Trophoblast cell (in vitro differentiated cells and primary cell): ENCODE data around the gene CERK.
A peak's percentile ranks its signal among the peaks of the same experiment; 100 is the strongest.

Experiments used
- DNase-seq, 2 donors: peaks; one replicate each; pipeline ENCODE4 v3.0.0-alpha.2; 2016
- H2AFZ ChIP-seq: 2 replicates; pipeline ENCODE4 v1.6.1; 2013; ENCODE audit warnings: low read length, moderate library complexity, mild to moderate bottlenecking; ENCODE audit not compliant: insufficient read depth, poor library complexity
- H2AK5ac ChIP-seq: 2 replicates; pipeline ENCODE4 v1.6.1; 2013; ENCODE audit warnings: mild to moderate bottlenecking, low read length
- H2BK120ac ChIP-seq: 2 replicates; pipeline ENCODE4 v1.6.1; 2013; ENCODE audit warnings: low read length, mild to moderate bottlenecking, moderate library complexity; ENCODE audit not compliant: insufficient read depth, poor library complexity
- H2BK12ac ChIP-seq: 2 replicates; pipeline ENCODE4 v1.6.1; 2013; ENCODE audit warnings: mild to moderate bottlenecking, low read length, moderate library complexity
- H2BK5ac ChIP-seq: 2 replicates; pipeline ENCODE4 v1.6.1; 2013; ENCODE audit warnings: low read length, low read depth, moderate library complexity, mild to moderate bottlenecking; ENCODE audit not compliant: poor library complexity
- H3K14ac ChIP-seq: 2 replicates; pipeline ENCODE4 v1.6.1; 2013; ENCODE audit warnings: mild to moderate bottlenecking, low read length
- H3K18ac ChIP-seq: 2 replicates; pipeline ENCODE4 v1.6.1; 2013; ENCODE audit warnings: mild to moderate bottlenecking, low read length
- H3K23ac ChIP-seq: 2 replicates; pipeline ENCODE4 v1.6.1; 2013; ENCODE audit warnings: low read length
- H3K27ac ChIP-seq: 2 replicates; pipeline ENCODE4 v1.5.1; 2013; ENCODE audit warnings: low read depth, mild to moderate bottlenecking, inconsistent platforms, low read length, moderate library complexity
- H3K27me3 ChIP-seq: 2 replicates; pipeline ENCODE4 v1.6.1; 2013; ENCODE audit warnings: inconsistent platforms, mild to moderate bottlenecking, low read length, moderate library complexity; ENCODE audit not compliant: insufficient read depth
- H3K36me3 ChIP-seq, 2 experiments: 1 replicate in 1 of 2; 2 replicates in 1 of 2; pipeline ENCODE4 v1.6.1; 2013; ENCODE audit warnings: low read length in 2 of 2, mild to moderate bottlenecking in 2 of 2, moderate library complexity in 1 of 2; ENCODE audit not compliant: insufficient read depth in 2 of 2, control insufficient read depth in 1 of 2
- H3K4ac ChIP-seq: 2 replicates; pipeline ENCODE4 v1.6.1; 2013; ENCODE audit warnings: low read depth, mild to moderate bottlenecking, low read length, moderate library complexity
- H3K4me1 ChIP-seq, 2 experiments: 1 replicate in 1 of 2; 2 replicates in 1 of 2; pipeline ENCODE4 v1.6.1; 2013; ENCODE audit warnings: low read length in 2 of 2, mild to moderate bottlenecking in 2 of 2, moderate library complexity in 1 of 2; ENCODE audit not compliant: insufficient read depth in 2 of 2, control insufficient read depth in 1 of 2
- H3K4me2 ChIP-seq: 2 replicates; pipeline ENCODE4 v1.6.1; 2013; ENCODE audit warnings: inconsistent platforms, mild to moderate bottlenecking, low read length, moderate library complexity
- H3K4me3 ChIP-seq: 2 replicates; pipeline ENCODE4 v1.5.1; 2013; ENCODE audit warnings: mild to moderate bottlenecking, low read depth, low read length, inconsistent platforms
- H3K79me1 ChIP-seq: one replicate; pipeline ENCODE4 v1.6.1; 2013; ENCODE audit warnings: low read length
- H3K79me2 ChIP-seq: 2 replicates; pipeline ENCODE4 v1.6.1; 2013; ENCODE audit warnings: low read length, mild to moderate bottlenecking; ENCODE audit not compliant: control insufficient read depth, insufficient read depth, poor library complexity
- H3K9ac ChIP-seq: 2 replicates; pipeline ENCODE4 v1.6.1; 2013; ENCODE audit warnings: mild to moderate bottlenecking, low read length
- H3K9me3 ChIP-seq: 2 replicates; pipeline ENCODE4 v1.6.1; 2013; ENCODE audit warnings: low read depth, mild to moderate bottlenecking, control low read depth, inconsistent platforms, low read length; ENCODE audit not compliant: insufficient read depth
- H4K12ac ChIP-seq: 2 replicates; pipeline ENCODE4 v1.6.1; 2013; ENCODE audit warnings: low read depth, mild to moderate bottlenecking, low read length, moderate library complexity
- H4K8ac ChIP-seq: 2 replicates; pipeline ENCODE4 v1.6.1; 2013; ENCODE audit warnings: low read depth, mild to moderate bottlenecking, low read length, moderate library complexity
- H4K91ac ChIP-seq: one replicate; pipeline ENCODE4 v1.6.1; 2013; ENCODE audit warnings: low read depth, mild to moderate bottlenecking, low read length, moderate library complexity
- WGBS: extraction: QIAGEN DNeasy Blood & Tissue Kit; methylation state at CpG from one replicate; pipeline ENCODE4 v1.1.7; 2013; ENCODE audit warnings: missing lambda C conversion rate; ENCODE audit not compliant: insufficient read length, insufficient coverage; ENCODE audit errors: extremely low coverage; 5-methylcytosine and 5-hydroxymethylcytosine counted together

The CERK gene

GRCh38 chr22:46707827-46708570 lies 30.1 kb downstream of the CERK start:
- H3K79me2 ChIP-seq = no peaks in the 10 kb centered on the region
- no peak overlapping the region for H2BK5ac ChIP-seq
- no peak overlapping the region for H2AK5ac ChIP-seq
- no peak overlapping the region for H2BK12ac ChIP-seq
- H3K18ac ChIP-seq = no peak overlapping the region
- WGBS = no CpG with 5 or more reads among the region's 32 CpGs
- H2BK120ac ChIP-seq = no peak overlapping the region
- no peak overlapping the region for H4K8ac ChIP-seq
- no peak for DNase-seq
- H3K23ac ChIP-seq = no peak overlapping the region
- H3K4me2 ChIP-seq = no peak overlapping the region
- H2AFZ ChIP-seq = no peak overlapping the region
- H3K79me1 ChIP-seq = no peaks in the 10 kb centered on the region
- no peak overlapping the region for H3K27ac ChIP-seq
- H3K4ac ChIP-seq = no peak overlapping the region
- no peaks in the 10 kb centered on the region for H3K27me3 ChIP-seq
- H4K91ac ChIP-seq = no peak overlapping the region
- no peaks in the 10 kb centered on the region for H3K9me3 ChIP-seq
- H3K9ac ChIP-seq = no peak overlapping the region
- H3K4me3 ChIP-seq = peak overlapping the region; percentile 23
- H4K12ac ChIP-seq = no peak overlapping the region
- no peaks in the 10 kb centered on the region for H3K4me1 ChIP-seq
- peaks cover 45 to 66% of the 10 kb centered on the region in 2 experiments for H3K36me3 ChIP-seq
- no peak overlapping the region for H3K14ac ChIP-seq

DNA sequence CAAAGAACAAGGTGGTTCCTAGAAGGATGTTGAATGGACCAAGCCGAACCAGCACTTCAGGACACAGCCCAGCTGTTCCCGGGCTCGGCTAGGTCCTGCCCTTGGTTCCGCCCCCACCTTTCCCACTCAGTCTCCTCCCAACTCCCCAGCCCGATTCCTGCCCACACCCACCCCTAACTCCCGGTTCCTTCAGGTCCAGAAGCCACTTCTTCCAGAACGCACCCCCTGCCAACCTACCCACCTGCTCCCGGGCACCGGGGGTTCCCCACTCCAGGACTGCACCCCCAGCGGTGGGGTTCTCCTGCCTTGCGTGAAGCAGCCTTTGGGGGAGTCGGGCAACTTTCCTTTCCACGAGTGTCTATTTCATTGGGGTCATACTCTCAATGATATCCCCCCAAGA lies 30.7 kb downstream of the CERK start:
- DNase-seq = no peak
- Histone ChIP-seq H3K27me3 (no peaks in the 10 kb centered on the region), H3K27ac (no peak overlapping the region), H3K9ac (no peak overlapping the region), H2BK12ac (no peak overlapping the region), H3K23ac (no peak overlapping the region), H3K4me3 (no peak overlapping the region), H2BK5ac (no peak overlapping the region), H3K36me3 (peaks cover 49 to 70% of the 10 kb centered on the region in 2 experiments), H2BK120ac (no peak overlapping the region), H3K79me1 (no peaks in the 10 kb centered on the region), H3K79me2 (no peaks in the 10 kb centered on the region), H4K91ac (no peak overlapping the region), H4K12ac (no peak overlapping the region), H3K4ac (no peak overlapping the region), H3K18ac (no peak overlapping the region), H2AK5ac (no peak overlapping the region), H4K8ac (no peak overlapping the region), H3K14ac (no peak overlapping the region), H3K4me1 (no peaks in the 10 kb centered on the region), H3K4me2 (no peak overlapping the region), H3K9me3 (no peaks in the 10 kb centered on the region), H2AFZ (no peak overlapping the region)
- no CpG with 5 or more reads among the region's 13 CpGs for WGBS

DNA sequence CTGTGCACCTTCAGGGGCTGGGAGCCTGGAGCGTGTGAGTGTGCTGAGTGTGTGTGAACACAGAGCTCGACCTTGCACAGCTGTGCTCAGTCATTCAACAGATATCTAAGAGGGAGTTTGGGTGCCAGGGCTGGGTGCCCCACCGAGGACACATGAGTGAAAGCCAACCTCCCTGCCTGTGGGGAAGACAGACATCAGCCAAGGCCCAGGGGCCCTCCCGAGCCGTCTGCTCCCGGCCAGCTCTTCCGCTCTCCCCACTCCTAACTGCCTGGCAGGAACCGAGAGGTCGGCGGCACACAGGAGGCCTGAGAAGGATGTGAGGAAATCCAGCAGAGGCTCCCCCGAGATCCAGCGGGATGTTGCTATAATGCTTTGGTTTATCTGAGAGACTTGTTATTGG lies 32.0 kb downstream of the CERK start:
- Histone ChIP-seq H3K18ac (no peak overlapping the region), H3K79me1 (no peaks in the 10 kb centered on the region), H2BK120ac (no peak overlapping the region), H3K14ac (no peak overlapping the region), H3K4me1 (no peaks in the 10 kb centered on the region), H3K9me3 (peaks cover 4% of the 10 kb centered on the region), H3K27me3 (no peaks in the 10 kb centered on the region), H4K12ac (no peak overlapping the region), H2BK12ac (no peak overlapping the region), H3K79me2 (no peaks in the 10 kb centered on the region), H3K4me3 (no peak overlapping the region), H3K4ac (no peak overlapping the region), H3K23ac (no peak overlapping the region), H3K9ac (no peak overlapping the region), H3K4me2 (no peak overlapping the region), H2BK5ac (no peak overlapping the region), H2AK5ac (no peak overlapping the region), H4K8ac (no peak overlapping the region), H4K91ac (no peak overlapping the region), H3K27ac (no peak overlapping the region), H2AFZ (no peak overlapping the region), H3K36me3 (peaks cover 52 to 68% of the 10 kb centered on the region in 2 experiments)
- DNase-seq = no peak
- no CpG with 5 or more reads among the region's 12 CpGs for WGBS

DNA sequence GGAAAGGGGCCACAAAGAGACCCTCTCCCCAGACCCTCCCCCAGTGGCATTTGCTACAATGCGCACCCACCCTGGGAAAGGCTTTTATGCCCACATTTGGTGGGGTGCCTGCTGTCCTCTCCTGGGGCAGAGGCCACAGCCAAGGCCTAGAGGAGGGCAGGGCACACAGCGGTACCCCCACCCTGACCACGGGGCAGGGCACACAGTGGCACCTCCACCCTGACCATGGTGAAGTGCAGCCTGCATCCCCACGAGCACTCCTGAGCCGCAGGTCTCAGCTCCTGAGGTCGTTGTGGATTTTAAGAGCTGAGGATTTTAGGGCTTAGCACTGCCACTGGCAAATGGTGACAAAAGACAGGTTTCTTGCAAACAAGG lies 34.1 kb downstream of the CERK start:
- peaks cover 5% of the 10 kb centered on the region for H3K9me3 ChIP-seq
- H2BK120ac ChIP-seq = no peak overlapping the region
- H3K79me2 ChIP-seq = no peaks in the 10 kb centered on the region
- H2AK5ac ChIP-seq = no peak overlapping the region
- H3K14ac ChIP-seq = no peak overlapping the region
- no peak overlapping the region for H4K12ac ChIP-seq
- no peaks in the 10 kb centered on the region for H3K79me1 ChIP-seq
- H3K4me1 ChIP-seq = no peaks in the 10 kb centered on the region
- no peak overlapping the region for H3K4ac ChIP-seq
- H3K27ac ChIP-seq = no peak overlapping the region
- no peak overlapping the region for H2BK5ac ChIP-seq
- H3K27me3 ChIP-seq = no peaks in the 10 kb centered on the region
- H3K23ac ChIP-seq = no peak overlapping the region
- H3K9ac ChIP-seq = no peak overlapping the region
- H3K36me3 ChIP-seq = peaks cover 62 to 68% of the 10 kb centered on the region in 2 experiments
- H3K4me2 ChIP-seq = no peak overlapping the region
- no peak overlapping the region for H3K4me3 ChIP-seq
- no peak overlapping the region for H2AFZ ChIP-seq
- H4K91ac ChIP-seq = no peak overlapping the region
- no peak overlapping the region for H3K18ac ChIP-seq
- H2BK12ac ChIP-seq = no peak overlapping the region
- no peak for DNase-seq
- WGBS = no CpG with 5 or more reads among the region's 6 CpGs
- no peak overlapping the region for H4K8ac ChIP-seq
